PC-3 (cell line): ENCODE data around the gene SNX22. TPM values are rescaled to one million over a fixed set of nuclear protein-coding genes. Genes with fewer than 3 reads are reported as not detected.
A peak's percentile ranks its signal among the peaks of the same experiment; 100 is the strongest.

Experiments used
- ATAC-seq: fragments of 200-7000 bp; cut with Tn5 transposase; 2 replicates; pipeline ENCODE4 v1.9.1; 2020; ENCODE audit warnings: mild to moderate bottlenecking, moderate library complexity
- BruUV-seq: library from RNA; stranded (reverse); fragments of 400-500 nt; replicated peaks from 2 replicates; lab custom pipeline; 2021; lab: Mats Ljungman, UMichigan
- CTCF ChIA-PET: fragments of 300-600 bp; sonication (Branson Sonifier 250); formaldehyde crosslinking; loops from one replicate; lab custom pipeline; 2022; ENCODE audit warnings: antibody characterized with exemption; lab: Charles Lee
- POLR2A ChIA-PET: fragments of 300-600 bp; sonication (Branson Sonifier 250); formaldehyde crosslinking; loops from one replicate; lab custom pipeline; 2022; ENCODE audit warnings: antibody characterized with exemption; ENCODE audit not compliant: unreplicated experiment; lab: Charles Lee
- DNase-seq: peaks from one replicate; pipeline ENCODE4 v3.0.0-alpha.2; 2015
- H2AFZ ChIP-seq: fragments of 300-600 bp; sonication (generic); 2 replicates; pipeline ENCODE4 v1.6.0; 2016; ENCODE audit warnings: antibody characterized with exemption, low read length
- H3F3A ChIP-seq: fragments of 300-600 bp; sonication (generic); one replicate; pipeline ENCODE4 v1.6.0; 2017; ENCODE audit warnings: antibody characterized with exemption, low read length, control low read depth, mild to moderate bottlenecking; ENCODE audit not compliant: unreplicated experiment
- H3K27ac ChIP-seq: fragments of 300-600 bp; sonication (generic); 2 replicates; pipeline ENCODE4 v1.5.1; 2016; ENCODE audit warnings: mild to moderate bottlenecking, low read length
- H3K27me3 ChIP-seq: fragments of 300-600 bp; sonication (generic); 2 replicates; pipeline ENCODE4 v1.6.1; 2016; ENCODE audit warnings: low read length, mixed read lengths
- H3K36me3 ChIP-seq: fragments of 300-600 bp; sonication (generic); 2 replicates; pipeline ENCODE4 v1.6.1; 2016; ENCODE audit warnings: low read depth, mixed run types, low read length, mixed read lengths
- H3K4me1 ChIP-seq: fragments of 300-600 bp; sonication (generic); 2 replicates; pipeline ENCODE4 v1.5.1; 2016; ENCODE audit warnings: low read length; ENCODE audit not compliant: insufficient read depth
- H3K4me2 ChIP-seq: fragments of 300-600 bp; sonication (generic); 2 replicates; pipeline ENCODE4 v1.6.0; 2016; ENCODE audit warnings: low read length
- H3K4me3 ChIP-seq: fragments of 300-600 bp; sonication (generic); 2 replicates; pipeline ENCODE4 v1.5.1; 2016; ENCODE audit warnings: mild to moderate bottlenecking, low read length, mixed read lengths
- H3K79me2 ChIP-seq: fragments of 300-600 bp; sonication (generic); 2 replicates; pipeline ENCODE4 v1.6.1; 2017; ENCODE audit warnings: low read length, mixed read lengths
- H3K9ac ChIP-seq: fragments of 300-600 bp; sonication (generic); 2 replicates; pipeline ENCODE4 v1.6.0; 2016; ENCODE audit warnings: mild to moderate bottlenecking, low read length
- H3K9me2 ChIP-seq: fragments of 300-600 bp; sonication (generic); replicated peaks from 2 replicates; pipeline ENCODE4 v1.6.1; 2016; ENCODE audit warnings: mixed run types, low read length, mixed read lengths
- H3K9me3 ChIP-seq: fragments of 300-600 bp; sonication (generic); 2 replicates; pipeline ENCODE4 v1.6.1; 2016; ENCODE audit warnings: low read length, mixed read lengths
- H4K20me1 ChIP-seq: fragments of 300-600 bp; sonication (generic); 2 replicates; pipeline ENCODE4 v1.6.1; 2016; ENCODE audit warnings: low read length, mixed read lengths
- CTCF ChIP-seq: fragments of 300-600 bp; sonication (generic); conservative IDR thresholded peaks from 2 replicates; pipeline ENCODE4 v1.5.1; 2017; ENCODE audit warnings: antibody characterized with exemption, low read depth, mild to moderate bottlenecking, low read length
- EZH2 ChIP-seq: fragments of 300-600 bp; sonication (generic); IDR thresholded peaks from one replicate; pipeline ENCODE4 v1.6.1; 2017; ENCODE audit warnings: antibody characterized with exemption, mild to moderate bottlenecking, low read length; ENCODE audit not compliant: unreplicated experiment
- EZH2phosphoT487 ChIP-seq: fragments of 300-600 bp; sonication (generic); IDR thresholded peaks from 2 replicates; pipeline ENCODE4 v1.6.1; 2018; ENCODE audit warnings: mild to moderate bottlenecking, antibody characterized with exemption, low read length, borderline replicate concordance
- intact Hi-C: fragments of 100-400 bp; cut with micrococcal nuclease; formaldehyde crosslinking; loops from 2 replicates; pipeline ENCODE4 v1.9.0; 2023
- total RNA-seq: library from RNA; depleted of rRNA; stranded (reverse); fragments of >200 nt; gene quantifications from 2 replicates; pipeline ENCODE4 v1.2.3, GENCODE V29; 2014

Gene SNX22
- total RNA-seq, 1 experiment from 2014 or later, result 0.77 TPM

GRCh38 chr15:64162478-64162868, 10.9 kb downstream of the SNX22 start:
- ChIA-PET CTCF (no interaction called here), POLR2A (interaction anchor here (0.6 kb wide), 1 partner anchor 203 kb away, joined by 3 read pairs; no protein-coding TSS in a partner anchor)
- Histone ChIP-seq H3K27ac (peak overlapping the region; percentile 52), H3K4me3 (peak overlapping the region; percentile 86), H3F3A (peaks cover 6% of the 10 kb centered on the region), H3K27me3 (no peaks in the 10 kb centered on the region), H3K79me2 (peaks cover 35% of the 10 kb centered on the region), H3K9me2 (no peaks in the 10 kb centered on the region), H2AFZ (0 out of 2 replicates have a peak overlapping the region, but pooled peaks have one; percentile 53), H3K4me1 (peaks cover 11% of the 10 kb centered on the region), H3K9ac (peak overlapping the region; percentile 98), H3K9me3 (no peaks in the 10 kb centered on the region), H4K20me1 (0 out of 2 replicates have a peak, but pooled peaks cover 19% of the 10 kb centered on the region), H3K4me2 (peak overlapping the region; percentile 97), H3K36me3 (peaks cover 19% of the 10 kb centered on the region)
- no TSS peak for BruUV-seq
- no peak for DNase-seq
- intact Hi-C loops, result no loop called here
- TF ChIP-seq EZH2phosphoT487 (no peak), EZH2 (no peak), CTCF (no peak)
- peak; percentile 19 for ATAC-seq

- Histone ChIP-seq H3K27me3 (no peaks in the 10 kb centered on the region), H3K9me2 (no peaks in the 10 kb centered on the region), H3K4me1 (peaks cover 11% of the 10 kb centered on the region), H3F3A (peaks cover 6% of the 10 kb centered on the region), H3K4me3 (peak within 1 kb of the TSS; percentile 86), H3K27ac (peak within 1 kb of the TSS; percentile 56), H3K79me2 (peaks cover 35% of the 10 kb centered on the region), H3K9ac (peak within 1 kb of the TSS; percentile 98), H3K9me3 (no peaks in the 10 kb centered on the region), H3K36me3 (peaks cover 14% of the 10 kb centered on the region), H3K4me2 (peak within 1 kb of the TSS; percentile 97), H2AFZ (peak within 1 kb of the TSS; percentile 94), H4K20me1 (0 out of 2 replicates have a peak, but pooled peaks cover 18% of the 10 kb centered on the region)
- ChIA-PET CTCF (interaction anchor here (0.7 to 1.0 kb wide), 3 partner anchors 14 to 536 kb away, joined by 3 to 4 read pairs (median 3); no protein-coding TSS in a partner anchor), POLR2A (interaction anchor here (0.6 kb wide), 2 partner anchors 31 to 203 kb away, joined by 3 to 5 read pairs; no protein-coding TSS in a partner anchor)
- BruUV-seq, result no TSS peak
- intact Hi-C loops, result loop anchor here (1.0 kb wide), 1 partner anchor 193 kb away; the partner anchor contains the start of gene CSNK1G1
- DNase-seq, result peak; percentile 95
- TF ChIP-seq EZH2 (no peak), CTCF (peak; percentile 48)
- ATAC-seq, result peak; percentile 95
Observed at GRCh38 chr15:64162869-64163658, 11.5 kb downstream of the SNX22 start, which contains the start of gene PPIB. PPIB (minus strand) TSS chr15:64163022; CDS start chr15:64162986, 36 bp downstream.
